ACHN (cell line): ENCODE measurements around the gene TSSK2.
"Not testable (repeated sequence)": the region's sequence is repeated elsewhere in the genome, so short reads cannot be mapped to it uniquely, and the experiment has no call there.

Experiments
- DNase-seq: peaks from one replicate; pipeline ENCODE4 v3.0.0-alpha.2; 2015
- in situ Hi-C: cut with HindIII; loops from 2 replicates; pipeline ENCODE4 v1.10.0; 2017; ENCODE audit warnings: low sequenced_read_pairs, low pct_ligation_motif_present, low pct_unique_long_range_greater_than_20kb

Gene TSSK2

DNA sequence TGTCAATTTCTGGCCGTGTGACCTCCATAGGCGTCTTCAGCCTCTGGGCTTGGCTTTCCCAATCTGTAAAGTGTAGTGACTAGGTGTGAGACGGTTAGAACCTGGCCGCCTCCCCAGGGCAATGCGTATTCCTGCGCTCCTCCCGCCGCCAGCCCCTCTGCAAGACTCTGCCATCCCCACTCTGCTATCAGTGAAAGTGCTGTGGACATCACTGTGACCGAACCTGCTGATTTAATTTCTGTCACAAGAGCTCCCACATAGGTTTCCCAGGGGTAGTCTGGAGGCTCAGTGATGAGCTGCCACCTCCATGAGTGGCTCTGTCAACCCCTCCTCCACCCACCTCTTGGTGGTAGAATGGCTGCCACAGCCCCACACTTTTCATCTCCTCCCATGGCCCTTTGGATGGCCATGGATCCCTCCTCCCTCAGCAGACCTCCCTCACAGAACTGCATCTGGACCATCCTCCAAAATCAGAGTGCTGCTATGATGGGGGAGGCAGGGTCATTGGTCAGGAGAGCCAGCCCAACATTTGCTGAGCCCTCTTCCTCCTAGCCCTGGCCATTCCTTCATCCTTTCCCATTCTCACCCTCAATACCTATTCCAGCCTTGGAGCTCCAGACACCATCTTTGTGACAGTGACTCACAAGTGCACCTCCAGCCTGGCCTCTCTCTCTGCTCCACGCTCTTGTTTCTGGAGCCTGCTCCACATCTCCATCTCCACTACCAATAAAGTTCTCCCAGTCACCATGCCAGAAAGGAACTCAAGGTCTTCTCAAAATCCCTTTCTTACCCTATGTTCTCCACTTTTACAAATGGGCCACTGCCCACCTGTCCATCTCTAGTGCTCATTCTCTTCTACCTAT is 20.5 kb downstream of the TSSK2 start:
- in situ Hi-C loops = no loop called here
- DNase-seq = no peak

DNA sequence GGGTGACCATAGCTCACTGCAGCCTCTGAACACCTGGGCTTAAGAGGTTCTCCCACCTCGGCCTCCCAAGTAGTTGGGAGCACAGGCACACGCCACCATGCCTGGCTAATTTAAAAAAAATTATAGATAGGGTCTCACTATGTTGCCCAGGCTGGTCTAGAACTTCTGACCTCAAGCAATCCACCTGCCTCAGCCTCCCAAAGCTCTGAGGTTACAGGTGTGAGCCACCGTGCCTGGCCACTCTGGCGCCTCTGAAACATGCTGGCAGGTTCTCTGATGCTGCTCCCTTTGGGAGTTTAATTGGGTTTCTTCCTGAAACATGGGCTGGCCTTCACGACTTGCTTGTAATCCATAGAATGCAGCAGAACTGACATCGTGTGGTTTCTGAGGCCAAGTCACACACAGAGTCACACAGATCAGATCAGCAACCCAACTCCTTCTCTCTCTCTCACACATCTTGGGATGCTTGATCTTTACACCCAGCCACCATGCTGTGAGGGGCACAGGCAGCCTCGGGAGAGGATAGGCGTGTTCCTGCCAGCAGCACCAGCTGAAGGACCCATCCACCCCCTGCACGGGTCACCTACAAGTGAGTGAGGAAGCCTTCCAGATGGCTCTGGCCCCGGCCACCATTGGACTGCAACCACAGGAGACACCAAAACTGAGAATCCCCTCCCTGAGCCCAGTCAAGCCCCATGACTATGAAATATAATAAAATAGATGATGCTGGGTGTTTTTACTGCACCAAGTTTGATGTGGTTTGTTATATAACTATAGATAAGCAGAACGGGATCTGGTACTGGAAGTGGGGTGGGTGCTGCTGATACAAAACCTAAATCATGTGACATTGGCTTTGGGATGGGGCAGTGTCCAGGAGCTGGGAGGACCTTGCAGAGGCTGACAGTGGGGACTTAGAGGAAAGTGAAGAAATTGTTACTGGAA is 22.1 kb downstream of the TSSK2 start:
- no peak for DNase-seq
- in situ Hi-C loops = no loop called here

DNA sequence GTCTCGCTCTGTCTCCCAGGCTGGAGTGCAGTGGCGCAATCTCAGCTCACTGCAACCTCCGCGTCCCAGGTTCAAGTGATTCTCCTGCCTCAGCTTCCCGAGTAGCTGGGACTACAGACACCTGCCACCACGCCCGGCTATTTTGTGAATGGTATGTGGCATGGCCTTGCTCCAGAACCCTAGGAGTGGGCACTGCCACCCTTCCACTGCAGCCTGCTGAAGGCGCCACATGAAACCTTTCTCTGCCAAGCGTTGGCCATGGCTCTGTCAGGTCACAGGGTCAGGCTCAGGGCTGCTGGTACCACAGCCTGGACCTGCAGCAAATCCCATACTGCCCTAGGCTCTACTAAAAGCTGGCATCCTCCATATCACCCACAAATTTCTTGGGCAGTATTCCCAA is 25.0 kb downstream of the TSSK2 start:
- in situ Hi-C loops = not testable (repeated sequence)

DNA sequence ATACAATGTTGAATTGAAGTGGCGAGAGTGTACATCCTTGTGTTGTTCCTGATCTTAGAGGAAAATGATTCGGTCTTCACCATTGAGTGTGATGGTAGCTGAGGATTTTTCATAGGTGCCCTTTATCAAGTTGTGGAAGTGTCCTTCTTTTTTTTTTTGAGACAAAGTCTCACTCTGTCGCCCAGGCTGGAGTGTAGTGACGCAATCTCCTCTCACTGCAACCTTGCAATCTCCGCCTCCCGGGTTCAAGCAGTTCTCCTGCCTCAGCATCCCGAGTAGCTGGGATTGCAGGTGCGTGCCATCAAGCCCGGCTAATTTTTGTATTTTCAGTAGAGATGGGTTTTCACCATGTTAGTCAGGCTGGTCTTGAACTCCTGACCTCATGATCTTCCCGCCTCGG is 27.5 kb downstream of the TSSK2 start:
- DNase-seq, in situ Hi-C loops: not testable (repeated sequence)

More for the DNA sequence above, 25.0 kb downstream of the TSSK2 start:
- DNase-seq = not testable (repeated sequence)

DNA sequence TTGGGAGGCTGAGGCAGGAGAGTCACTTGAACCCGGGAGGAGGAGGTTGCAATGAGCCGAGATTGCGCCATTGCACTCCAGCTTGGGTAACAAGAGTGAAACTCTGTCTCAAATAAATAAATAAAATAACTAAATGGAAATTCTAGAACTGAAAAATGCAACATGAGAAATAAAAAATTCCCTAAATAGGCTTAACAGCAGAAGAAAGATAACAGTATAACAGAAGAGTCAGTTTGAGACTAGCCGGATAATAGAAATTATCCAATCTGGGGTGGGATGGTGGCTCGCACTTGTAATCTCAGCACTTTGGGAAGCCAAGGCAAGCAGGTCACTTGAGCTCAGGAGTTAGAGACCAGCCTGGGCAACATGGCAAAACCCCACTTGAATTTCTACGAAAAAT is 33.3 kb downstream of the TSSK2 start:
- no peak for DNase-seq
- in situ Hi-C loops = no loop called here

DNA sequence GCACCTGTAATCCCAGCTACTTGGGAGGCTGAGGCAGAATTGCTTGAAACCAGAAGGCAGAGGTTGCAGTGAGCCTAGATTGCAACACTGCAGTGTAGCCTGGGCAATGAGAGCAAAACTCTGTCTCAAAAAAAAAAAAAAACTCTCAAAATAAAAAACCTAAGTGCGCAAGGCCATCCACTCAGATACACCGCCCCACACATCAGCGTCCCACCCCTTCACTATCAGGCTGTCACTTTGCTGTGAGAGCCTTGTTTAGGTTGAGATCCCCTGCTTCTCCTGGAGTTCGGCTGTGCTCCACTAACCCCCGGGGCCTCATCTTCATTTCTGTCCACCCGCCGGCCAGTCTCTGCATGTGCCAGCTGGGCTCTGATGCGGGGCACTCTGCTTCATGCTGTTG is 35.3 kb downstream of the TSSK2 start:
- in situ Hi-C loops = no loop called here
- DNase-seq = no peak

DNA sequence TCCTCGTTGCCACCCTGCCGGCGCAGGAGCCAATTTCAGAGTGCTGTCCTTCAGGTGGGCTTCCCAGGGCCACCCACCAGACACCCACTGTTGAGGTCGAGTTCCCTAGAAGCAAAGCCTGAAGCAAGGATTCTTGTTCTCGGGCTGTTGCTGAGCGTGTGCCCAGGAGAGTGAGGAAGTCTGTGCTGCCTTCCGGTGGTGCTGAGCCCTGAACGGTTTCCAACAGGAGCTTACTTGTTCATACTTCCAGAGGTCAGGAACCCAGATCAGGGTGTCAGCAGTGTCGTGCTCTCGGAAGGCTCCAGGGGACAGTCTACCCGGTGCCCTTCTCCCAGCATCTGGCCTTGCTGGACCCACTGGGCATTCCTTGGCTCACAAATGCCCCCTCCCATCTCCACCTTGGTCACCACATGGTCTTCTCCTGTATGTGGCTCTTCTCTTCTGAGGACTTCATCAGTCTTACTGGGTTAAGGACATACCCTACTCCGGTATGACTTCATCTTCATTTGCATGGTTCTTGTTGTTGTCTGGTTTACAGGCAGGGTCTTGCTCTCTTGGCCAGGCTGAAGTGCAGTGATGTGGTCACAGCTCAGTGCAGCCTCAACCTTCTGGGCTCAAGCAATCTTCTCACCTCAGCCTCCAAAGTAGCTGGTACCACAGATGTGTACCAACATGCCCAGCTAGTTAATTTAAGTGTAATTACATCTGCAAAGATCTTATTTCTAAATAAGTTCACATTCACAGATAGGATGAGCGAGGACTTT is 36.2 kb downstream of the TSSK2 start:
- in situ Hi-C loops = no loop called here
- DNase-seq = no peak

DNA sequence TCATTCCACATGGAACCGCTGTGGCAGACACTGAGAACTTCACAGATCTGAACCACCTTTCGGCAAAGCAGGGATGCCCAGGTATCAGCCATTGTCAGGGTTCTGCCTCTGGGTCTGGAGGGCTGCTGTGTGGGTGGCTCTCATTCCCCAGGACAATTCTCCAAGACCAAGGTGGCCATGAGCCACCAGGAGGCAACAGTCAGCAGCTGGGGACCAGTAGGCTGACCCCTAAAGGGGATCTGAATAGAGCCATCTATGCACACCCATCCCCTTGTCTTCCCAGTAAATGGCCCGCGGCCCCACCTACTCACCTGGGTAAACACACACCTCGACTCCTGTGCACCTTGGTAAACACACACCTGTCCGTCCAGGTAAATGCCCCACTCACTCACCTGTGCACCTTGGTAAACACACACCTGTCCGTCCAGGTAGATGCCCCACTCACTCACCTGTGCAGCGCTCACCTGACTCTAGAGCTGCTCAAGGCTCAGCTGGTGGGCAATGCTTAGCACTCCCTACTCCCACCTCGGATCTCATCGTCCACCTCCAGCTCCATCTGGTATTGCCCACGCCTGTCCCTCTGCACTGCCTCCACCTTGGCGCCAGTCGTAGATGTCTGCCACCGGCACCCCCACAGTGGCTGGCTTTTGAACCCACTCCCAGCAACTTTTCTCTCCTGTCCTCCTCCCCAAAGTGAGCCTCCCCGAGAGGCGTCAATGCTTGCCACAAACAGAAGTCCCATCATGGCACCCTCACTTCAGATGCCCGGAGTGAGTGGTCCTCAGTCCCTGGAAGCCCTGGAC is 37.2 kb downstream of the TSSK2 start:
- DNase-seq = no peak
- in situ Hi-C loops = no loop called here

DNA sequence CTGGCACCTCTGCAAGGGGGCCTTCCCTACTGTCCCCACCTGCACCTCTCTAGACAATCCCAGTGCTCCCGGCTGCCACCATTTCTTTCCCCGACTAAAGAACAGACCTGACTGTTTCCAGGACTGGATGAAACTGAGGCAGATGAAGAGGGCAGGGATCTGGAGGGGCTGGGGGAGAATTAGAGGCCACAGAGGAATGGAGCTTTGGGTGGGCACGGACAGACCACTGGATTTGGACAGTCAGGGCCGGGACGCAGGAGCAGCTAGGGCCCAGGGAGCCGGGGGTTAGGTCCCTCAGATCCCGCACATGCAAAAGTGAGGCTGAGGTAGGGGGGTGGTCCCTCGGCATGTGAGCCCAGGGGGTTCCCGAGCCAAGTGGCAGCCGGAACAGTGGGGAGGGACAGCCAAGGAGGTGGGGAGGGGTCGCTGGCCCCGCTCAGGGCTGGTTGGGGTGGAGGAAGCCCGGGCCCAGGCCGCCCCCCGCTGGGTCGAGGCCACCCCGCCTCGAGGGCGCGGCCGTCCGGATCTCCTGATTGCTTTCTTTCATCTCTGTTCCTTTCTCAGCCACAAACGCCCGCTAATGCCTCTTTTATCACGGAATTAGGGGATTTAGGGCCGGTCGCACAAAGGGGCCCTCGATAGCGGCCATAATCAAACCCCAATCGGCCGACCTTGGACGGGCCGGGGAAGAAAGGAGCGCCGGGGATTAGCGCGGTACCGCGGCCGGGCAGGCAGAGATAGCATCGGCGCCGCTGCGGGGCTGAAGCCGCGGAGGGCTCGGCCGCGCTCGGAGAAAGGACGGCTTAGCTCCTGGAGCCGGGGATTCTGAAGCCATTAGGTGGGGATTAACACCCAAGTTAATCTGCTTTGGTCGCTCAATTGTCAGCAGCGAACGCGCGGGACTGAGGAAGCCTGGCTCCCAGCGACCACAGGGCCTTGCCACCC is 38.2 kb downstream of the TSSK2 start:
- no peak for DNase-seq
- in situ Hi-C loops = no loop called here

DNA sequence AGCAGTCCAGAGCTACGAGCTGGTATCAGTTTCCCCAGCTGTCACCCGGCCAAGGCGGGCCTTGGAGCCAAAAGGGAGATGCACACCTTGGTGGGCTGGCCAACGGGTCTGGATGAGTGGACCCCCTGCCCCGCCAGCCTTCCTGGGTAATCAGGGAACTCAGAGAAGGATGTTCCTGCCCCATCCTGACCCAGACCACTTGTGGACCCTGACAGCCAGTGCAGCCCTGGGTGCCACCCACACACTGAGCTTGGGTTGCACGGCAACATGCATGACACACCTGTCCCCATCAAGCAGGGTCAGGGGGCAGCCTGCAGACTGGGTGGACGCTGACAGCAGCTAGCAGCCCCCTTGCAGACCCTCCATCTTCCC is 38.8 kb downstream of the TSSK2 start:
- no peak for DNase-seq

DNA sequence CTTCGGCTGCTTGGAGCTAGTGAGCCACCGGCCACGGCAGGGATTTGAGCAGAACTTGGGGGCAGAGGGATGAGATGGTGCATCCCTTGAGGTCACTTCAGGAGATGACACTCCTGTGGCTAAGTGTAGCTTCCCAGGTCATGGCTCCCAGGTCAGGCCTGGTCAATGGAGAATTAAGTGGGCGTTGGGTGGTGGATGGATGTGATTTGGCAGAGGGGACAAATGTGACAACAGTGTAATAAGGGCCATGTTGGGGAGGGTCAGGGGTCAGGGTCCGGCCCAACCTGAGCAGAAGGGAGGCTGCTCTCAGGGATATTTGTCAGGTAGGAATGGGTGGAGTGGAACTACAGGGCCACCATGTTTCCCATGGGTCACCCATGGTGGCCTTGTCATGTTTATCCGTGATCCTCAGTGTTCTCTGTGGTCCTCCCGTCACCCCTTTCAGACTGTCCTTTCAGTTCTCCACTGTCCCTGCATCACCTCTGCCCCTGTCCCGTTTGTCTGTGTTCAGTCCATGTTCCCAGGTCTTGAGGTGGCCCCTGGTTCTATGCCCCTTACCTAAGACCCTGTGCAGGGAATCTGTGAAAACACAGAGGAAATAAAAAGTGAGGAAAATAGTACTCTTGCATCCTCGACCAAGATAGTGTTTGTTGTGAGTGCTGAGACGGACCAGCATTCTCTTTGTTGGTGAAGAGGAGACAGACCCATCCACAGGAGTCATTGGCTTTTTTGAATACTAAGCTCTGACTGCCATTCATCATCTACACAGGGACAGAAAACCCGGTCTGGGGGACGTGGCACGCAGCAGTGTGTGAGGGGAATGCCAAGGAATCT is 41.3 kb downstream of the TSSK2 start:
- in situ Hi-C loops = no loop called here
- no peak for DNase-seq

More for the DNA sequence above, 38.8 kb downstream of the TSSK2 start:
- in situ Hi-C loops = no loop called here

DNA sequence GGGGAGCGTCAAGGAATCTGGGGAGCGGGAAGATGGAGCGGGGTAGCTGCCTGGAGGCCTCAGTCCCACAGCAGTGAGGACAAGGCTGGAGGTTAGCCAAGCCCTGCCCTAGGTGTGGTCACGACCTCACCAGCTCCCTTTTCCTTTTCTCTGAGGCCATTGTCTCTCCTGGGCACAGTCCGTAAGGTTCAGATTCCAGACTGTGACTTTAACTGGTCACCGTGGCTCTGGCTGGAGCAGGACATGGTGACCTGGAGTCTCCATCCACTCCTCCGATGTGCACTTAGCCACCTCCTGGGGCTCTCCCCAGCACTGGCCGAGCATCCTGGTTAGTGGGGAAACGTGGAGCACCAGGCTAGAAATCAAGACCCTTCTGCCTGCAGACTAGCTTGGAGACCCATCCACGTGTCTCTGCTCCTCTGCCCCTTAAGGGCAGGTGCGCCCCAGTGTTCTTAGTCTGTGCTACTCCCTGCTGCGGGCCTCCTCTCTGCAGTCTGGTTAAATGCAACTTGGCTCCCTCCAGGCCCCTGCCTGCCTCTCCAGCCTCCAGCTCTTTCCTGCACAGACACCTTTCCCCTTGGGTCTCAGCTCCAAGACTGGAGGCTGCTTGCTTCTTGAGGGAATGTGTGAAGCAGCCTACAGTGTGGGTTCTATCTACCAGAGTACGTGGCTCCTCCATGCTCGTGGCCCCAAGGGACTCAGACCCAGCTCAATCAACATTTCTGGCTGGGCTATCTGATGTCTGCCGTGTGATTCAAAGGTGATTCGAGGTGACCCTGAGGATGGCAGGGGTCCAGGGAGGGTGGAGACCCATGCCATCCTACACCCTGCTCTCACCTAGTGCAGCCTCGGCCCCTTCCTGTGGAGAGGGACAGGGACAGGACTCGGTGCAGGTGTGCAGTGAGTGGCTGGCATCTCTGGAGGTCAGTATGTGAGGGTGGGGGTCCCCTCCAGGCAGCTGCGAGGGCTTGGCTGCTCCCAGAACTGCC is 42.2 kb downstream of the TSSK2 start:
- no peak for DNase-seq
- in situ Hi-C loops = no loop called here

DNA sequence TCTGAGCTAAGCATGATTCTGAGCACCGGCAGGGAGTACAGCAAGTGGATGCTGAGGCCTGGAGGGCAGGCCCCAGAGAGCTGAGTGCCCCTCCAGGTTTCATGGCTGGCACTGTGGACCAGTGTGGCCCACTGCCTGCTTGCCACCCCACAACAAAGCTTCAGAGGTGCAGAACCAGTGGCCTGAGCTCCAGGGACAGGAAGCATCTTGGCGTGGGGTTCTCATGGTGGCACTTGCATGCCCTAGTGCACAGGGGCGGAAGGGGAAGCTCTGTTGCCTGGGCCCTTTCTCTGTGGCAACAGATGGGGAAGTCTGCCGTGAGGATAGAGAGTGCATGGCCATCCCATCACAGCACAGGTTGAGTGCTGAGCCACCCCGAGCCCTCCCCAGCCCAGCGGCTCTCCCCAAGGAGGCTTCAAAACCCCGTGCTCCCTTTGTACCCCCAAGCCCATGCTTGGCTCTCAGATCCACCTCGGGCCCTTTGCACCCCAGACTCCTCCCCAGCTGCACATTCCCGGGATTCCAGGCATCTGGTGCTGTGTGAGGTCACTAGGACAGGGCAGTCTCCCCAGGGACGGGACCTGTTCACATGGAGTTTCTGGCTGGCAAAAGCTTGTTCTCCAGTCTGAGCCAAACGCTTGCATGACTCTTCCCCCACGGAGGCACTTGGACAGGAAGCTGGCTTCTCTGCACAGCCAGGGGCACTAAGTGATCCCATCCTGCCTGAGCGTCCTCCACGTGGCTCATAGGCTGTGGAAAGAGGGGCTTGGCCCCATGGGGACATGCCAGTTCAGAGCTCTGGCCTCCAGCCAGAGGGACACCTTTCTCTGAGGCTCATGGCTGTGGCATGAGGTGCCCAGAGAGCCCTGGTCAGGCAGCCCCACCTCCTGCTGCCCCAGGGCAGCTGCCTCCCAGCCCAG is 43.3 kb downstream of the TSSK2 start:
- in situ Hi-C loops = no loop called here
- DNase-seq = peak; percentile 57

DNA sequence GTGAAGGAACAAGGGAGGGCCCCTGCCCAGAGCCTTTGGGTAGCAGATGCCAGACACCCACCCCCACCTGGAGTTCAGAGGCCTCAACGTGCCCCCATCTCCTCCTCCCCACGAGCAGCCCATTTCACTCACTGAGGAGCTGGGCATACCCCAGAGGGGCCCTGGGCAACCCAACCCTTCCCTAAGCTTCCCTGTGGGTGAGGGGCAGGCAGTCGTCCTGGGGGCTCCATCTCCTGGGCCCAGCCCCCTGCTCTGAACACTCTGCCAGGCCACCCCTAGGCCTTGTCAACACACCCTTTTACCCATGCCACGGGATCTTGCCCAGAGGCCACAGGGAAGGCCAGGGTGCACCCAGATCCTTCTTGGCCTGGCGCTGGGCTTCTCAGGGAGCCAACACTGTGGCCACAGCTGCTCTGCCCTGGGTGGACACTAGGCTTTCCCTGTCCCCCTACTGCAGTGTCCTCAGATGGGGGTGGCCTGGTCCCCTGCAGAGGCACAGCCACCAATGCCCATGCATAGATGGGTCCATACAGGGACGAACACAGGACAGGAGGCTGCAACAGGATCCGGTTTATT is 44.0 kb downstream of the TSSK2 start:
- in situ Hi-C loops = no loop called here

More for the DNA sequence above, 44.0 kb downstream of the TSSK2 start:
- DNase-seq = no peak
